ENCODE data around the gene H19. TPM values are rescaled to one million over a fixed set of nuclear protein-coding genes. Genes with fewer than 3 reads are reported as not detected.

The H19 gene
- polyA plus RNA-seq, 4 donors = 2,958 to 3,802 (median 3,161) TPM

GRCh38 chr11:1949302-1949701 lies 48.3 kb downstream of the H19 start:
- DNase-seq (ENCODE audit: low read depth in 4 of 4, low spot score in 3 of 4) = no peak

DNA sequence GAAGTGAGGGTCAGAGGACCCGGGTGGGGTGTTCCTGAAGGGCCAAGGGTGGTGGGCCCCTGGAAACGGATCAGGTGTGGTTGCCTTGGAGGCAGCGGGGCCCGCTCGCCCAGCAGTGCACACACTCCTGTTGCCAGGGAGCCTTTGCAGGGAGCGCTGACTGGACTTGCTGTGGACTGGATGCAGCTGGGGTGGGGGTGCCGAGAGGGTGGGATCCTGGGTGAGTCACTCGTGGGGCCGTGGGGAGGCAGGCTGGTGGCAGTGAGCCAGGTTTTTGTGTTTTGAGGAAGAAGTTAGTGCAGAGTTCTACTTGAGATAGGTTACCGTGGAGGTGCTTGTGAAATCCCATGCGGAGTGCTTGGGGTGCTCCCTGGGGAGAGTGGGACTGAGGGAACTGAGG lies 49.3 kb downstream of the H19 start:
- DNase-seq (ENCODE audit: low read depth in 4 of 4, low spot score in 3 of 4) = no peak

- no peak for DNase-seq (ENCODE audit: low read depth in 4 of 4, low spot score in 3 of 4)
These were observed 49.9 kb downstream of the H19 start for GRCh38 chr11:1947592-1948237.

DNA sequence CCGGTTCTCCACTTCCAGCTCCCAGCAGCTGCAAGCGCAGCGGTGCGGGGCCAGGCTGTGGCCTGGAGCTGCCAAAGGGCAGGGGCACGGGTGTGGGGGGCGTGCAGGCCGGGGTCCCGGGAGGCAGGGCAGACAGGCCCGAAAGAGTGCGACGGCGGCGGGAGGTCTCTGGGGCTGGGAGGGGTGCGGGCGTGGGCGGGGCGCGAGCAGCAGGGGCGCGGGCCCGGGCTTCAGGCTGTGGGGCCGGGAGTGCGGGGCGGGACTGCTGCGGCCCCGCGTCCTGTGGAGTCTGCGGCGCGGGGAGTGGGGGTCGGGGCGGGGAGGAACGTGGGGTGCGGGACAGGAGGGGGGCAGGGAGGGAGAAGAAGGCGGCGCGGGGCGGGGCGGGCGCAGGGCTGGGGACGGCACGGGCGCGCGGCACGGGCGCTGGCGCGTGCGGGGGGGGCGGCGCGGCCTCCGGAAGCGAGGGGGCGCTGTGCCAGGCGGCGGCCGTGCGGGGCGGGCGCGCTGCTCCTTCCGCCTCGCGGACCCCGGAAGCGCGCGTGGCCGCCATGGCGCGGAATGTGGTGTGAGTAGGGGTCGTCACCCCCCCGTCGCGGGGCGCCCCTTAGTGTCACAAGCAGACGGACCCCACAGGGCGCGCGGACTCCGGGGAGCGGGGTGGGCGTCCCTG lies 50.7 kb downstream of the H19 start, which contains the start of gene MRPL23:
Gene MRPL23, plus strand, starts transcription at position 521 of the 673 bp plus-strand sequence. Its CDS starts 31 bp downstream, at position 552.
- DNase-seq (ENCODE audit: low read depth in 4 of 4, low spot score in 3 of 4) = no peak

Other genes with a start within 250 kb of the H19 start
- gene IFITM10, start 247.2 kb downstream of the H19 start, polyA plus RNA-seq (ENCODE audit: insufficient read length in 4 of 4) = under 1 TPM; 0.10 to 0.39 (median 0.21) TPM
- gene CTSD, start 233.9 kb downstream of the H19 start, polyA plus RNA-seq (ENCODE audit: insufficient read length in 4 of 4) = 100 to 1,000 TPM; 226 to 306 (median 234) TPM
- under 1 TPM in 3 of 4 donors, not detected in 1; 0.15 to 0.69 (median 0.39) TPM for gene SYT8, start 162.9 kb downstream of the H19 start, polyA plus RNA-seq (ENCODE audit: insufficient read length in 4 of 4)
- under 1 TPM; 0.30 to 0.77 (median 0.49) TPM for gene TNNI2, start 158.9 kb downstream of the H19 start, polyA plus RNA-seq (ENCODE audit: insufficient read length in 4 of 4)
- 1 to 10 TPM; 5.0 to 8.9 (median 6.4) TPM for gene LSP1, start 144.8 kb downstream of the H19 start, polyA plus RNA-seq (ENCODE audit: insufficient read length in 4 of 4)
- gene PRR33, start 105.9 kb downstream of the H19 start, polyA plus RNA-seq (ENCODE audit: insufficient read length in 4 of 4) = under 1 TPM; 0.07 to 0.23 (median 0.14) TPM
- gene TNNT3, start 78.1 kb downstream of the H19 start, polyA plus RNA-seq (ENCODE audit: insufficient read length in 4 of 4) = 10 to 100 TPM in 2 of 4 donors, 1 to 10 TPM in 2; 5.9 to 15.3 (median 8.8) TPM
- gene MRPL23, start 50.5 kb downstream of the H19 start, polyA plus RNA-seq (ENCODE audit: insufficient read length in 4 of 4) = 10 to 100 TPM; 49.5 to 76.5 (median 54.2) TPM
- 100 to 1,000 TPM; 761 to 994 (median 807) TPM for gene IGF2, start 141.5 kb upstream of the H19 start, polyA plus RNA-seq (ENCODE audit: insufficient read length in 4 of 4)
- gene INS, start 163.4 kb upstream of the H19 start, polyA plus RNA-seq (ENCODE audit: insufficient read length in 4 of 4) = not detected
- 1 to 10 TPM in 1 of 4 donors, under 1 TPM in 3; 0.58 to 2.0 (median 0.96) TPM for gene TH, start 174.0 kb upstream of the H19 start, polyA plus RNA-seq (ENCODE audit: insufficient read length in 4 of 4)

Measured in right renal pelvis (tissue), 4 donors.